Activated T-helper 2 cell treated with anti-CD3 and anti-CD28 coated beads, Interferon-gamma antibody, Interleukin-2, Interleukin-4, amounts not matched to agents 10 μg/mL and 5 μg/mL and 100 μg/mL, durations not matched to agents 14 hours and 24 hours and 36 hours (primary cell): ENCODE data around the gene RAB13. TPM values are rescaled to one million over a fixed set of nuclear protein-coding genes. Genes with fewer than 3 reads are reported as not detected.
A peak's percentile ranks its signal among the peaks of the same experiment; 100 is the strongest.

Experiments
- DNase-seq: peaks from one replicate; pipeline ENCODE4 v3.0.0; 2021; ENCODE audit warnings: low spot score
- H3K27ac Mint-ChIP-seq: one replicate; pipeline ENCODE4 v1.8.0; 2021; ENCODE audit warnings: mixed read lengths
- H3K27me3 Mint-ChIP-seq: one replicate; pipeline ENCODE4 v1.8.0; 2021; ENCODE audit warnings: low read depth, mixed read lengths
- H3K36me3 Mint-ChIP-seq: one replicate; pipeline ENCODE4 v1.8.0; 2021; ENCODE audit warnings: low read depth, mixed read lengths
- H3K4me1 Mint-ChIP-seq: one replicate; pipeline ENCODE4 v1.8.0; 2021; ENCODE audit warnings: low read depth, mixed read lengths
- H3K4me3 Mint-ChIP-seq: one replicate; pipeline ENCODE4 v1.8.0; 2021; ENCODE audit warnings: low read depth, mild to moderate bottlenecking, moderate library complexity, mixed read lengths
- H3K9me3 Mint-ChIP-seq: one replicate; pipeline ENCODE4 v1.8.0; 2021; ENCODE audit warnings: mixed read lengths
- intact Hi-C: fragments of 100-400 bp; cut with micrococcal nuclease; formaldehyde crosslinking; loops from one replicate; pipeline ENCODE4 v1.15.1; 2023
- total RNA-seq: library from RNA; stranded (reverse); gene quantifications from 2 replicates; pipeline ENCODE4 v1.2.3, GENCODE V29; 2022

Gene RAB13
- total RNA-seq, 1 donor from 2014 or later = 7.6 TPM

GRCh38 chr1:153973071-153973470, 13.1 kb downstream of the RAB13 start:
- peaks cover 39% of the 10 kb centered on the region for H3K4me1 Mint-ChIP-seq
- H3K36me3 Mint-ChIP-seq = peaks cover 48% of the 10 kb centered on the region
- H3K4me3 Mint-ChIP-seq = no peak overlapping the region

GRCh38 chr1:153970346-153970745, 15.8 kb downstream of the RAB13 start:
- intact Hi-C loops = no loop called here
- peaks cover 43% of the 10 kb centered on the region for H3K36me3 Mint-ChIP-seq

More at GRCh38 chr1:153973071-153973470, 13.1 kb downstream of the RAB13 start:
- DNase-seq = no peak
- no peaks in the 10 kb centered on the region for H3K27me3 Mint-ChIP-seq
- intact Hi-C loops = no loop called here
- no peak overlapping the region for H3K27ac Mint-ChIP-seq
- H3K9me3 Mint-ChIP-seq = no peaks in the 10 kb centered on the region

GRCh38 chr1:153968972-153969371, 17.2 kb downstream of the RAB13 start:
- H3K4me1 Mint-ChIP-seq = peaks cover 44% of the 10 kb centered on the region
- no peak for DNase-seq
- peak overlapping the region; percentile 86 for H3K4me3 Mint-ChIP-seq
- intact Hi-C loops = loop anchor here (10.0 kb wide), 1 partner anchor 424 kb away; the partner anchor contains the start of genes S100A3, S100A4 and S100A5
- H3K27ac Mint-ChIP-seq = peak overlapping the region; percentile 75
- H3K27me3 Mint-ChIP-seq = no peaks in the 10 kb centered on the region
- peaks cover 31% of the 10 kb centered on the region for H3K36me3 Mint-ChIP-seq
- no peaks in the 10 kb centered on the region for H3K9me3 Mint-ChIP-seq

More at GRCh38 chr1:153970346-153970745, 15.8 kb downstream of the RAB13 start:
- Mint-ChIP-seq H3K27ac (no peak overlapping the region), H3K4me3 (no peak overlapping the region), H3K4me1 (peaks cover 43% of the 10 kb centered on the region), H3K27me3 (no peaks in the 10 kb centered on the region), H3K9me3 (no peaks in the 10 kb centered on the region)
- no peak for DNase-seq

GRCh38 chr1:153968408-153968807, 17.7 kb downstream of the RAB13 start:
- peaks cover 47% of the 10 kb centered on the region for H3K4me1 Mint-ChIP-seq
- H3K27ac Mint-ChIP-seq = peak overlapping the region; percentile 98

GRCh38 chr1:153968000-153968363, 18.2 kb downstream of the RAB13 start:
- Mint-ChIP-seq H3K4me3 (peak overlapping the region; percentile 86), H3K36me3 (peaks cover 21% of the 10 kb centered on the region), H3K27me3 (no peaks in the 10 kb centered on the region), H3K27ac (peak overlapping the region; percentile 98), H3K9me3 (no peaks in the 10 kb centered on the region), H3K4me1 (peaks cover 46% of the 10 kb centered on the region)
- no peak for DNase-seq
- intact Hi-C loops = loop anchor here (1.0 to 10.0 kb wide), 3 partner anchors 9 to 423 kb away; partner anchors contain the start of genes CRTC2, JTB, S100A3 and S100A4

More at GRCh38 chr1:153968408-153968807, 17.7 kb downstream of the RAB13 start:
- H3K4me3 Mint-ChIP-seq = peak overlapping the region; percentile 86
- peaks cover 25% of the 10 kb centered on the region for H3K36me3 Mint-ChIP-seq
- H3K9me3 Mint-ChIP-seq = no peaks in the 10 kb centered on the region
- DNase-seq = no peak
- no peaks in the 10 kb centered on the region for H3K27me3 Mint-ChIP-seq
- intact Hi-C loops = loop anchor here (10.0 kb wide), 1 partner anchor 424 kb away; the partner anchor contains the start of genes S100A3, S100A4 and S100A5

GRCh38 chr1:153967107-153967999, 18.8 kb downstream of the RAB13 start, which contains the start of gene CREB3L4:
CREB3L4 (plus strand) TSS chr1:153967902; CDS start chr1:153968526, 624 bp downstream.
- intact Hi-C loops = loop anchor here (1.0 to 10.0 kb wide), 3 partner anchors 9 to 423 kb away; partner anchors contain the start of genes CRTC2, JTB, S100A3 and S100A4
- Mint-ChIP-seq H3K36me3 (peaks cover 17% of the 10 kb centered on the region), H3K4me3 (peak within 1 kb of the TSS; percentile 86), H3K27ac (peak within 1 kb of the TSS; percentile 98), H3K27me3 (no peaks in the 10 kb centered on the region), H3K4me1 (peaks cover 47% of the 10 kb centered on the region), H3K9me3 (no peaks in the 10 kb centered on the region)
- peak; percentile 84 for DNase-seq

- peak overlapping the region; percentile 84 for H3K4me3 Mint-ChIP-seq
- intact Hi-C loops = loop anchor here (2.0 to 10.0 kb wide), 2 partner anchors 13 to 419 kb away; partner anchors contain the start of genes JTB, S100A3, S100A4 and S100A5
- no peaks in the 10 kb centered on the region for H3K27me3 Mint-ChIP-seq
- no peaks in the 10 kb centered on the region for H3K9me3 Mint-ChIP-seq
- peaks cover 53% of the 10 kb centered on the region for H3K4me1 Mint-ChIP-seq
- peak overlapping the region; percentile 86 for H3K27ac Mint-ChIP-seq
- no peak for DNase-seq
- H3K36me3 Mint-ChIP-seq = peaks cover 31% of the 10 kb centered on the region
Measured at GRCh38 chr1:153963850-153964331, 22.2 kb downstream of the RAB13 start.

- Mint-ChIP-seq H3K36me3 (peaks cover 35% of the 10 kb centered on the region), H3K4me3 (peak within 1 kb of the TSS; percentile 84), H3K4me1 (peaks cover 49% of the 10 kb centered on the region), H3K27ac (peak within 1 kb of the TSS; percentile 86), H3K9me3 (no peaks in the 10 kb centered on the region), H3K27me3 (no peaks in the 10 kb centered on the region)
- intact Hi-C loops = loop anchor here (2.0 to 10.0 kb wide), 2 partner anchors 14 to 418 kb away; partner anchors contain the start of genes JTB, S100A3, S100A4 and S100A5
- peak; percentile 93 for DNase-seq
Measured at GRCh38 chr1:153963030-153963849, 22.9 kb downstream of the RAB13 start, which contains the start of gene SLC39A1. SLC39A1 (minus strand) TSS chr1:153963537; CDS start chr1:153962715, 822 bp downstream.

GRCh38 chr1:153962088-153963029, 23.8 kb downstream of the RAB13 start:
- Mint-ChIP-seq H3K4me3 (peak overlapping the region; percentile 84), H3K27ac (peak overlapping the region; percentile 86), H3K27me3 (no peaks in the 10 kb centered on the region), H3K9me3 (no peaks in the 10 kb centered on the region), H3K36me3 (peaks cover 38% of the 10 kb centered on the region), H3K4me1 (peaks cover 46% of the 10 kb centered on the region)
- no peak for DNase-seq
- intact Hi-C loops = loop anchor here (2.0 to 10.0 kb wide), 2 partner anchors 14 to 418 kb away; partner anchors contain the start of genes JTB, S100A3, S100A4 and S100A5

GRCh38 chr1:153961421-153961820, 24.7 kb downstream of the RAB13 start:
- peaks cover 36% of the 10 kb centered on the region for H3K36me3 Mint-ChIP-seq
- H3K27ac Mint-ChIP-seq = peak overlapping the region; percentile 25
- DNase-seq = no peak
- intact Hi-C loops = loop anchor here (10.0 kb wide), 1 partner anchor 417 kb away; the partner anchor contains the start of genes S100A3, S100A4 and S100A5
- H3K4me3 Mint-ChIP-seq = peak overlapping the region; percentile 54
- no peaks in the 10 kb centered on the region for H3K9me3 Mint-ChIP-seq
- H3K27me3 Mint-ChIP-seq = no peaks in the 10 kb centered on the region
- H3K4me1 Mint-ChIP-seq = peaks cover 50% of the 10 kb centered on the region

- H3K4me3 Mint-ChIP-seq = no peak overlapping the region
- intact Hi-C loops = loop anchor here (10.0 kb wide), 1 partner anchor 415 kb away; the partner anchor contains the start of genes S100A3, S100A4 and S100A5
- no peaks in the 10 kb centered on the region for H3K27me3 Mint-ChIP-seq
- no peak overlapping the region for H3K27ac Mint-ChIP-seq
- no peaks in the 10 kb centered on the region for H3K9me3 Mint-ChIP-seq
- no peak for DNase-seq
- H3K4me1 Mint-ChIP-seq = peaks cover 53% of the 10 kb centered on the region
- H3K36me3 Mint-ChIP-seq = peaks cover 27% of the 10 kb centered on the region
Measured at GRCh38 chr1:153960206-153960605, 25.9 kb downstream of the RAB13 start.
